Kidney (tissue), 14 donors: ENCODE data around the gene LGALS8. TPM values are rescaled to one million over a fixed set of nuclear protein-coding genes. Genes with fewer than 3 reads are reported as not detected.

Experiments
- DNase-seq, 5 donors: peaks; one replicate each; pipeline ENCODE4 v3.0.0-alpha.2; 2013 to 2020
- FAIRE-seq: peaks from 2 replicates; lab custom pipeline; 2012; peaks lifted over from hg19 to GRCh38; lab: Jason Lieb, UNC
- H3K27ac ChIP-seq, 2 donors: one replicate each; pipeline ENCODE4 v1.7.0; 2013; ENCODE audit warnings: low read depth in 2 of 2, low read length in 2 of 2, inconsistent platforms in 1 of 2
- H3K27me3 ChIP-seq: one replicate; pipeline ENCODE4 v1.7.1; 2013; ENCODE audit warnings: low read length, inconsistent platforms; ENCODE audit not compliant: control insufficient read depth, insufficient read depth
- H3K36me3 ChIP-seq, 3 donors: one replicate each; pipeline versions ENCODE4 v1.7.0 to v1.7.1; 2013; ENCODE audit warnings: low read length in 3 of 3, control low read depth in 1 of 3, inconsistent platforms in 1 of 3; ENCODE audit not compliant: insufficient read depth in 3 of 3, control insufficient read depth in 2 of 3
- H3K4me1 ChIP-seq, 3 donors: one replicate each; pipeline versions ENCODE4 v1.7.0 to v1.7.1; 2013; ENCODE audit warnings: low read length in 3 of 3, inconsistent platforms in 1 of 3, low read depth in 1 of 3; ENCODE audit not compliant: control insufficient read depth in 2 of 3, insufficient read depth in 2 of 3
- H3K4me3 ChIP-seq, 3 donors: one replicate each; pipeline versions ENCODE4 v1.7.0 to v1.8.1; 2013; ENCODE audit warnings: low read length in 3 of 3, control low read depth in 1 of 3, inconsistent platforms in 1 of 3
- H3K9ac ChIP-seq, 3 donors: one replicate each; pipeline versions ENCODE4 v1.7.0 to v1.7.1; 2013; ENCODE audit warnings: low read length in 3 of 3, control low read depth in 1 of 3, inconsistent platforms in 1 of 3
- H3K9me3 ChIP-seq, 3 donors: one replicate each; pipeline versions ENCODE4 v1.7.0 to v1.7.1; 2013; ENCODE audit warnings: low read length in 3 of 3, control low read depth in 1 of 3, inconsistent platforms in 1 of 3; ENCODE audit not compliant: control insufficient read depth in 2 of 3, insufficient read depth in 1 of 3
- intact Hi-C: fragments of 100-400 bp; cut with DNase I; formaldehyde crosslinking; loops from one replicate; pipeline ENCODE4 v1.11.1; 2022
- polyA plus RNA-seq: library from polyadenylated mRNA; stranded (reverse); fragments of 350-450 nt; fragmentation: Illumina TruSeq; extraction: RNeasy Lipid Tissue Mini Kit (QIAGEN cat#74804); gene quantifications from one replicate; pipeline ENCODE4 v1.2.3, GENCODE V29; 2014; ENCODE audit warnings: low read depth, low replicate concordance; ENCODE audit not compliant: insufficient read depth
- total RNA-seq: library from RNA; stranded (reverse); fragmentation: NEBNext Ultra II Directional; extraction: Animal tissue kit (Norgen Biotek cat#: 25700); gene quantifications from one replicate; pipeline ENCODE4 v1.2.1, GENCODE V29; 2021
- TF ChIP-seq, protein P1 (sequence below): IDR thresholded peaks from 3 replicates; pipeline ENCODE4 v1.5.1; 2012; ENCODE audit warnings: mild to moderate bottlenecking, moderate library complexity, borderline replicate concordance; ENCODE audit not compliant: insufficient read depth; ENCODE audit errors: extremely low read depth
- donor health status: control.
- donor health status: control.
- donor health status: control.
- donor health status: control.
- donor health status: control.
- donor health status: DM: yes; HTN: yes; CAD: no.
- donor health status: Normal renal cell carcinoma (clear cell type).

The LGALS8 gene
- total and polyA plus RNA-seq, 2 donors from 2014 or later: 17.6 to 53.3 TPM

GRCh38 chr1:236550961-236551851 lies 27.4 kb downstream of the LGALS8 start:
- DNase-seq: no peak
- no peak overlapping the region for H3K4me3 ChIP-seq
- TF ChIP-seq, protein P1, sequence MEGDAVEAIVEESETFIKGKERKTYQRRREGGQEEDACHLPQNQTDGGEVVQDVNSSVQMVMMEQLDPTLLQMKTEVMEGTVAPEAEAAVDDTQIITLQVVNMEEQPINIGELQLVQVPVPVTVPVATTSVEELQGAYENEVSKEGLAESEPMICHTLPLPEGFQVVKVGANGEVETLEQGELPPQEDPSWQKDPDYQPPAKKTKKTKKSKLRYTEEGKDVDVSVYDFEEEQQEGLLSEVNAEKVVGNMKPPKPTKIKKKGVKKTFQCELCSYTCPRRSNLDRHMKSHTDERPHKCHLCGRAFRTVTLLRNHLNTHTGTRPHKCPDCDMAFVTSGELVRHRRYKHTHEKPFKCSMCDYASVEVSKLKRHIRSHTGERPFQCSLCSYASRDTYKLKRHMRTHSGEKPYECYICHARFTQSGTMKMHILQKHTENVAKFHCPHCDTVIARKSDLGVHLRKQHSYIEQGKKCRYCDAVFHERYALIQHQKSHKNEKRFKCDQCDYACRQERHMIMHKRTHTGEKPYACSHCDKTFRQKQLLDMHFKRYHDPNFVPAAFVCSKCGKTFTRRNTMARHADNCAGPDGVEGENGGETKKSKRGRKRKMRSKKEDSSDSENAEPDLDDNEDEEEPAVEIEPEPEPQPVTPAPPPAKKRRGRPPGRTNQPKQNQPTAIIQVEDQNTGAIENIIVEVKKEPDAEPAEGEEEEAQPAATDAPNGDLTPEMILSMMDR: no peak
- no peaks in the 10 kb centered on the region for H3K27me3 ChIP-seq
- intact Hi-C loops: no loop called here
- H3K9me3 ChIP-seq: no peaks in the 10 kb centered on the region
- H3K36me3 ChIP-seq: peaks cover 9 to 49% (median 43%) of the 10 kb centered on the region in 3 donors
- H3K4me1 ChIP-seq: no peaks in the 10 kb centered on the region
- no peak overlapping the region for H3K9ac ChIP-seq
- FAIRE-seq: no peak
- H3K27ac ChIP-seq: no peak overlapping the region

- no peak overlapping the region for H3K4me3 ChIP-seq
- DNase-seq: no peak
- no peak overlapping the region for H3K27ac ChIP-seq
- intact Hi-C loops: no loop called here
- H3K9me3 ChIP-seq: no peaks in the 10 kb centered on the region
- TF ChIP-seq, protein P1: no peak
- no peaks in the 10 kb centered on the region for H3K4me1 ChIP-seq
- H3K27me3 ChIP-seq: no peaks in the 10 kb centered on the region
- H3K9ac ChIP-seq: no peak overlapping the region
- no peak for FAIRE-seq
- peaks cover 9 to 51% (median 44%) of the 10 kb centered on the region in 3 donors for H3K36me3 ChIP-seq
Observed at GRCh38 chr1:236552096-236552495, 28.3 kb downstream of the LGALS8 start.

DNA sequence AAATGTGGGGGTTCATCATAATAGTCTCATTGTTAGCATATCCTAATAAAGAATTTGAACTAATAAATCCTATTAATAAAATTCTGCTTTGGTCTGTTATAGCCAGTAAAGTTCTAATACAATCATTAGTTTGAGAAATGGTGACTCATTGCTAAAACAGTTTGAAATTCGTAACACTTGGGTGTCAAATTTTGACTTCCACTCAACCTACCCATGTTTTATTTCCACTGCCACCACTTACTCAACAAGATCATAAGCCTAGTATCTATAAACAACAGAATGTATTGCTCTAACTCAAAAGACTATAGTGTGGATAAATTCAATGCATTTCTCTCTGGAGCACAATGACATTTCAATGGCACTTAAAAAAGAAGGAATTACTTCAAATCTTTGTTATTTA lies 29.1 kb downstream of the LGALS8 start:
- intact Hi-C loops: no loop called here
- no peak for DNase-seq
- FAIRE-seq: no peak
- Histone ChIP-seq H3K4me3 (no peak overlapping the region), H3K27ac (no peak overlapping the region), H3K9ac (no peak overlapping the region), H3K4me1 (no peaks in the 10 kb centered on the region), H3K27me3 (no peaks in the 10 kb centered on the region), H3K36me3 (peaks cover 9 to 52% (median 47%) of the 10 kb centered on the region in 3 donors), H3K9me3 (no peaks in the 10 kb centered on the region)
- TF ChIP-seq, protein P1: no peak
